Gastroesophageal sphincter (tissue), 3 donors: ENCODE measurements around the gene CTIF.

ENCODE experiments used
- CTCF ChIP-seq, 4 experiments: fragments of 200-600 bp in 2 of 4; fragments of 450-650 bp in 2 of 4; sonication (generic) in 1 of 4; IDR thresholded peaks; one replicate each; pipeline ENCODE4 v1.5.1; 2017 to 2019; ENCODE audit warnings: antibody characterized with exemption in 4 of 4, mild to moderate bottlenecking in 2 of 4, moderate library complexity in 2 of 4
- EP300 ChIP-seq: sonication (generic); formaldehyde crosslinking; IDR thresholded peaks from one replicate; pipeline ENCODE4 v1.6.1; 2017; ENCODE audit warnings: antibody characterized with exemption, mild to moderate bottlenecking
- POLR2A ChIP-seq, 2 donors: fragments of 450-650 bp; IDR thresholded peaks; one replicate each; pipeline ENCODE4 v1.6.1; 2017; ENCODE audit warnings: antibody characterized with exemption in 2 of 2, mild to moderate bottlenecking in 2 of 2, moderate library complexity in 1 of 2
- POLR2AphosphoS5 ChIP-seq: sonication (generic); formaldehyde crosslinking; IDR thresholded peaks from one replicate; pipeline ENCODE4 v1.6.1; 2017; ENCODE audit warnings: antibody characterized with exemption

GRCh38 chr18:48683197-48683596, 144.4 kb downstream of the CTIF start:
- TF ChIP-seq CTCF (IDR thresholded peaks at IDR 0.05) = no peak
- TF ChIP-seq EP300 = no peak
- TF ChIP-seq POLR2AphosphoS5 = no peak
- no peak for TF ChIP-seq POLR2A (IDR thresholded peaks at IDR 0.05)
